ENCODE data around the gene ANKS3. TPM values are rescaled to one million over a fixed set of nuclear protein-coding genes. Genes with fewer than 3 reads are reported as not detected.

Gene ANKS3, protein sequence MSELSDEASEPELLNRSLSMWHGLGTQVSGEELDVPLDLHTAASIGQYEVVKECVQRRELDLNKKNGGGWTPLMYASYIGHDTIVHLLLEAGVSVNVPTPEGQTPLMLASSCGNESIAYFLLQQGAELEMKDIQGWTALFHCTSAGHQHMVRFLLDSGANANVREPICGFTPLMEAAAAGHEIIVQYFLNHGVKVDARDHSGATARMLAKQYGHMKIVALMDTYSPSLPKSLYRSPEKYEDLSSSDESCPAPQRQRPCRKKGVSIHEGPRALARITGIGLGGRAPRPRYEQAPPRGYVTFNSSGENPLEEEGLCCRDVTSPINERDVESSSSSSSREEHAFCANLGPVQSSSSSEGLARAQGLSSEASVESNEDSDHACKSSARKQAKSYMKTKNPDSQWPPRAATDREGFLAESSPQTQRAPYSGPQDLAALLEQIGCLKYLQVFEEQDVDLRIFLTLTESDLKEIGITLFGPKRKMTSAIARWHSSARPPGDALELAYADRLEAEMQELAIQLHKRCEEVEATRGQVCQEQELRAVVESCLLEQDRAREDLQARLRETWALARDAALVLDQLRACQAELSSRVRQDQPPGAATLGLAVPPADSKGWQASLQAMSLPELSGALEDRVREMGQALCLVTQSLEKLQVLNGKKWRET
- 10 to 100 TPM in 3 of 4 donors, 1 to 10 TPM in 1; 9.3 to 21.5 (median 13.2) TPM for total RNA-seq

DNA sequence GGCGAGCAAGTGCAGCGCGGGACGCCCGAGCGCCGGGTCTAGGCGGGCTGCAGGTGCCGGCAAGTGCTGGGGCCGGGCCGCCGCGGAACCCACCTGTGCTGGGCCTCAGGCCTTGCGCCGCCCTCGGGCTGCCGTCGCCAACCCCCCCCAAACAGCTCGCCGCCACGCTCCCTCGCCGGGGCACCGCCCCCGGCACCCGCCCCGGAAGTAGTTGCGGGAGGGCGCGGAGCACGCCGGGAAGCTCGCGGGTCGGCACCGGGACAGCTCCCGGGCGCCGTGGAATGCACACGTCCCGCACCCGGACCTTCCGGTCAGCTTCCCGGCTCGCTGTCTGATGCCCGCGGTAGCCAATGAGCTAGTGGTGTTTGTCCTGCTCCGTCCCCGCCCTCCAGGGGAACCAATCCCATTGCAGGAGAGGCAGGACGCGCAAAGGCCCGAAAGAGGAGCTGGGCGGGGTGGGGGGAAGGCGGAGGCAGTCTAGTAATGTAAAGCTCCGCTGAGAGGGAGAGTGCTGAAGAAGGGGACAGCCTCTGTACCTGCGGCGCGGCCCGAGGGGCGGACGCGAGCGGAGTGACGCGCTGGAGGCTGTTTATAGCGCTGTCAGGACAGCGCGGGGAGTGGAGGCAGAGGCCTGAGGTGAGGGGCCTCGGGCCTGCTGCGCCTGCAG lies at the start of gene ANKS3, which contains the start of gene DNAAF8:
Gene ANKS3 (minus strand): TSS at position 209 of the 667 bp plus-strand sequence. CDS start 4,122 bp downstream, outside the sequence.
Gene DNAAF8 (plus strand): TSS at position 475 of the 667 bp plus-strand sequence. CDS start 1,978 bp downstream, outside the sequence.
- TF ChIP-seq, protein P1, sequence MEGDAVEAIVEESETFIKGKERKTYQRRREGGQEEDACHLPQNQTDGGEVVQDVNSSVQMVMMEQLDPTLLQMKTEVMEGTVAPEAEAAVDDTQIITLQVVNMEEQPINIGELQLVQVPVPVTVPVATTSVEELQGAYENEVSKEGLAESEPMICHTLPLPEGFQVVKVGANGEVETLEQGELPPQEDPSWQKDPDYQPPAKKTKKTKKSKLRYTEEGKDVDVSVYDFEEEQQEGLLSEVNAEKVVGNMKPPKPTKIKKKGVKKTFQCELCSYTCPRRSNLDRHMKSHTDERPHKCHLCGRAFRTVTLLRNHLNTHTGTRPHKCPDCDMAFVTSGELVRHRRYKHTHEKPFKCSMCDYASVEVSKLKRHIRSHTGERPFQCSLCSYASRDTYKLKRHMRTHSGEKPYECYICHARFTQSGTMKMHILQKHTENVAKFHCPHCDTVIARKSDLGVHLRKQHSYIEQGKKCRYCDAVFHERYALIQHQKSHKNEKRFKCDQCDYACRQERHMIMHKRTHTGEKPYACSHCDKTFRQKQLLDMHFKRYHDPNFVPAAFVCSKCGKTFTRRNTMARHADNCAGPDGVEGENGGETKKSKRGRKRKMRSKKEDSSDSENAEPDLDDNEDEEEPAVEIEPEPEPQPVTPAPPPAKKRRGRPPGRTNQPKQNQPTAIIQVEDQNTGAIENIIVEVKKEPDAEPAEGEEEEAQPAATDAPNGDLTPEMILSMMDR (IDR thresholded peaks at IDR 0.05; ENCODE audit: low read depth): no peak

DNA sequence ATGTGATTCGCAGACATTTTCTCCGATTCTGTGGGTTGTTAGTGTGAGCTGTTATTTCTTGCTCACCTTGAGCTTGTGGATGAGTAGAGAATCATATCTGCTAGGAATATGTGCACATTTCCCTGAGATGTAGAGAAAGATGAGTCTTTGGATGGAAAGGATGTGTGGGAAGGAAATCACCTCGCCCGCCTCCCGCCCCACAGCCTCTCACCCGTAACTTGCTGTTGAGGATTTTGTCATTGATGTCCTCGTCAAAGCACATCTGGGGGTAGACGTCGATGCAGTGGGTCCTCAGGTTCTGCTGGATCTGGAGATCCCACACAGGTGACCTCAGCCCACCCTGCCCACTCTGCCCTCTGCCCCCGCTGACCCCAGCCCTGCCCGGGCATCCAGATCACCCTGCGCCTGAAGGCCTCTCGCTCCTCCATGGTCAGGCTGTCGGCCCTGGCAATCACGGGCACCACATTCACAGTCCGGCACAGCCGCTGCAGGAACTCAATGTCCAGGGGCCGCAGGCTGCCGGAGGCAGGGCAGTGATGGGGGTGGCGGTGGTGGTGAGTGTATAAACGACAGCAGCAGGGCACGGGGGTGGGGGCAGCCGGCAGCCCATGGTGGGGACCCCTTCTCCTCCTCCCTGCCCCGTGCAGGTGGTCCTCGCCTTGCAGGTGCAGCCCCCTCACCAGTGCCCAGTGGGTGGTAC lies 49.3 kb upstream of the ANKS3 start:
- TF ChIP-seq, protein P1 (IDR thresholded peaks at IDR 0.05; ENCODE audit: low read depth): no peak

DNA sequence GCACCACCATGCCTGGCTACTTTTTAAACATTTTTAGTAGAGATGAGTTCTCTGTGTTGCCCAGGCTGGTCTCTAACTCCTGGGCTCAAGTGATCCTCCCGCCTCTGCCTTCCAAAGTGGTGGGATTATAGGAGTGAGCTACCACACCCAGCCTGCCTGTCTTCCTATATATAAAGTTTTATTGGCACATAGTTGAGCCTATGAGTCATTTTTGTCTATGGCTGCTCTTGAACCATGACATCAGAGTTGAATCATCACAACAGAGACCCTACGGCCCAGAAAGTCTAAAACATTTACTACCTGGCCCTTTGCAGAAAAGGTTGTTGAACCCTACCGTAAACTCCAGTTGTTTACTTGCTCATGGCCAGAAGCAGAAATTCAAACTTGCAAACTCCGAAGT lies 46.2 kb upstream of the ANKS3 start:
- TF ChIP-seq, protein P1 (IDR thresholded peaks at IDR 0.05; ENCODE audit: low read depth): no peak

DNA sequence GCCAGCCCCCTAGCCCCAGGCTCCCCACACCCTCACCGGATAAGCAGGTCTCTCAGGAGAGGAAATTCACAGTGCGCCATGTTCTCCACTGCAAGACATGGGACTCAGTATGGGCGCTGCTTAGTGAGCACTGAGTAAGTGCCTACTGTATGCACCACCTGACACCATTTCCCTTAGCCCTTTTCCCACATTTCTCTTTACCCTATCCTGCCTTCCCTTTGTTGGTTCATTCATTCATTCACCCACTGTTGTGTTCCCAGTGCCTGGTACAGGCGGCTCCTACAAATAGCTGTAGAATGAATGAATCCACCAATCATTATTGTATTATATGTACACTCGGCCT lies 44.0 kb upstream of the ANKS3 start:
- TF ChIP-seq, protein P1 (IDR thresholded peaks at IDR 0.05; ENCODE audit: low read depth): no peak

DNA sequence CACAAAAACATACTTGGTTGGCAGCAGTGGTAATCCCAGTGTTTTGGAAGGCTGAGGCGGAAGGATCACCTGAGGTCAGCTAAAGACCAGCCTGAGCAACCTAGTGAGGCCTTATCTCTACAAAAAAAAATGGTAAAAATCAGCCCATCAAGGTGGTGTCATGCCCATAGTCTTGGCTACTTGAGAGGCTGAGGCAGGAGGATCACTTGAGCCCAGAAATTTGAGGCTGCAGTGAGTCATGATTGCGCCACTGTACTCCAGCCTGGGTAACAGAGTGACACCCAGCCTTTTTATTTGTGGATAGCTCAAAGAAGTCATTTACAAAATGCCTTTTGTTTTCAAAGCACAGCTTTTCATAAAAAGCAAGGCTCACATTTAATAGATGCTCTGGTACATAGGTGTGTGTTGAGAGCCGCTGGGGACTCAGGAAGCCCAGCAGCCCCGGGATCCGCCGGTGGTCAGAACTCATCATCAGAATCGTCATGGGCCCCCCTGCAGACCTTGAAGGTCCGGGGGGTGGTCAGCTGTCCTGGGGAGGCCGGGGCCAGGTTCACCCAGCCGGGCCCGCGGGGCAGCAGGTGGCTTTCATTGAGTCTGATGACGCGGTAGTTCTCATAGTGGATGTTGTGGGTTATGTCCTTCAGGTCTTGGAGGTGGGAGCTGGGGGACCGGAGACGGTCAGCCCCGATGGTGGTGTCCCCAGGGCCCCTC lies 43.4 kb upstream of the ANKS3 start:
- TF ChIP-seq, protein P1 (IDR thresholded peaks at IDR 0.05; ENCODE audit: low read depth): no peak

DNA sequence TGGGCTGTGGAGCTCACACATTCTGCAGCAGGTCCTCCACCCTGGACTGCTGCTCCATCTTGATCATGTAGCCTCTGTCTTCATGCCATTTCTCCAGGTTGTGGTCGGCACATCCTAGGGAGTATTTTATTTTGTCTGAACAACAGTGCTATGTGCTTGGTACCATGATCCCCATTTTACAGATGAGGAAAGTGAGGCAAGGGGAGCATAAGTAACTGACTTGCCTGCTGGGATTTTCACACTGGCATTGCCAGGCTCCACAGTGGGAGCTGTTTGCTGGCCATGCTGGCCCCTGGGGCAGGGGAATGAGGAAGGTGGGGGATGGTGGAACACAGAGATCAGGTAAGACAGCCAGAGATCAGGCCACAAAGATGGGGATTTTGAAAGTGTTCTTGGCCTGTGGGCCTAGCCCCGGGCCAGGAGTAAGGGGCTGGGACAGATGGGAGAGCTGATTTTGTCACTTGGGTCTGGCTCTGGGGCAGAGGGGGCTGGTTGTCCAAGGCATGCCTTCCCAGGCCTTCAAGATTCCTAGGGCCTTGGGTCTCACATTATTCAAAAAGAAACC lies 42.2 kb upstream of the ANKS3 start:
- TF ChIP-seq, protein P1 (IDR thresholded peaks at IDR 0.05; ENCODE audit: low read depth): no peak
